RPMI8226 (cell line): Measurements from ENCODE around the gene MAST1.
"Not testable (repeated sequence)": the region's sequence is repeated elsewhere in the genome, so short reads cannot be mapped to it uniquely, and the experiment has no call there.

Experiments
- DNase-seq: peaks from one replicate; pipeline ENCODE4 v3.0.0-alpha.2; 2015

The MAST1 gene

DNA sequence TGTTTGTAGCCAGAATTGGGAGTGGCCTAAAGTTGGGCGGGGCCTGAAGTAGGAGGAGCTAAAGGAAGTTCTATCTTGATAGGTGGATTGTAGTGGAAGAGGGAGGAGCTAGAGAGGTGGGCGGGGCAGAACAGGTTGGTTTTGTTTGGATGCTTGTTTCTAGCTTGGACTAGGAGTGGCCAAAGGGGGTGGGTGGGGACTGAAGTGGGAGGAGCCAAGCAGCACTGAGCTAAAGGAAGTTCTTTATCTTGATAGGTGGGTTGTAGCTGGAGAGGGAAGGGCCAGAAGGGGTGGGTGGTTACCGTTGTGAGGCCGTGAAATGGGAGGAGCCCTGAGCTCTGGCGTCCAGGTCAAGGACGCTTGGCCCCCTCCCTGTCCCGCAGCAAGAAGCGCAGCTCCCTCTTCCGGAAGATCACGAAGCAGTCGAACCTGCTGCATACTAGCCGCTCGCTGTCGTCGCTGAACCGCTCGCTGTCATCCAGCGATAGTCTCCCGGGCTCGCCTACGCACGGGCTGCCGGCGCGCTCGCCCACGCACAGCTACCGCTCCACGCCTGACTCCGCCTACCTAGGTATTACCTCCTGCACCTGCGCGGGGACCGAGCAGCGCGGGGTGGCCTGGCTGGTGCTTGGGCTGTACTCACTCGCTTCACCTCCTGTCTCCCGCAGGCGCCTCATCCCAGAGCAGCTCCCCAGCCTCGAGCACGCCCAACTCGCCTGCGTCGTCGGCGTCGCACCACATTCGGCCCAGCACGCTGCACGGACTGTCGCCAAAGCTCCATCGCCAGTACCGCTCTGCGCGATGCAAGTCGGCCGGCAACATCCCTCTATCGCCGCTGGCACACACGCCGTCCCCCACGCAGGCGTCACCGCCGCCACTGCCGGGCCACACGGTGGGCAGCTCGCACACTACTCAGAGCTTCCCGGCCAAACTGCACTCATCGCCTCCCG is 34.9 kb downstream of the MAST1 start:
- peak; percentile 53 for DNase-seq

DNA sequence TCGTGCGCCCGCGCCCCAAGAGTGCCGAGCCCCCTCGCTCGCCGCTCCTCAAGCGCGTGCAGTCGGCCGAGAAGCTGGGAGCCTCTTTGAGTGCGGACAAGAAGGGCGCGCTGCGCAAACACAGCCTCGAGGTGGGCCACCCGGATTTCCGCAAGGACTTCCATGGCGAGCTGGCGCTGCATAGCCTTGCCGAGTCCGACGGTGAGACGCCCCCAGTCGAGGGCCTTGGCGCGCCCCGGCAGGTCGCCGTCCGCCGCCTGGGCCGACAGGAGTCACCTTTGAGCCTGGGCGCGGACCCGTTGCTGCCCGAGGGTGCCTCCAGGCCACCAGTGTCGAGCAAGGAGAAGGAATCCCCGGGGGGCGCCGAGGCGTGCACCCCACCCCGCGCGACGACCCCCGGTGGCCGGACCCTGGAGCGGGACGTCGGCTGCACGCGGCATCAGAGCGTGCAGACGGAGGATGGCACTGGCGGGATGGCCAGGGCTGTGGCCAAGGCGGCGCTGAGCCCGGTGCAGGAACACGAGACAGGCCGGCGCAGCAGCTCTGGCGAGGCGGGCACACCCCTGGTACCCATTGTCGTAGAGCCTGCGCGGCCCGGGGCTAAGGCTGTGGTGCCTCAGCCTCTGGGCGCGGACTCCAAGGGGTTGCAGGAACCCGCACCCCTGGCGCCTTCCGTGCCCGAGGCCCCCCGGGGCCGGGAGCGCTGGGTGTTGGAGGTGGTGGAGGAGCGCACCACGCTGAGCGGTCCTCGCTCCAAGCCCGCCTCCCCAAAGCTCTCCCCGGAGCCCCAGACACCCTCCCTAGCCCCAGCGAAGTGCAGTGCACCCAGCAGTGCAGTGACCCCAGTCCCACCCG is 35.8 kb downstream of the MAST1 start:
- no peak for DNase-seq

DNA sequence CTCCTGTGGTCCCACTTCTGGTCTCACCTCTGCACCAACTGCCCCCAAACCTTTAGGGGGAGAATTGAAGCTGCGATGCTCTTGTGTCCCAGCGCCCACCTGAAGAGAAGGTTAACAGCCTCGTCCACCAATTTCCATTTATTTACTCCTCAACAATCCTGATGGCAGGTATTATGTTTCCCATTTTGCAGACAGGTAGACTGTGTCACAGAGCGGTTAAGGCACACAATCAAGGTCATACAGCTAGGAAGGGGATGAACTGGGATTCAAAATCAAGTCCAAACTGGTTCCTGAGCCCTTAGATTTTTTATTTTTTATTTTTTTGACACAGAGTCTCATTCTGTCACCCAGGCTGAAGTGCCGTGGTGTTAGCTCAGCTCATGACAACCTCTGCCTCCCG is 36.8 kb downstream of the MAST1 start:
- DNase-seq = no peak

GRCh38 chr19:12880551-12881171 is 42.3 kb downstream of the MAST1 start:
- peak; percentile 34 for DNase-seq

DNA sequence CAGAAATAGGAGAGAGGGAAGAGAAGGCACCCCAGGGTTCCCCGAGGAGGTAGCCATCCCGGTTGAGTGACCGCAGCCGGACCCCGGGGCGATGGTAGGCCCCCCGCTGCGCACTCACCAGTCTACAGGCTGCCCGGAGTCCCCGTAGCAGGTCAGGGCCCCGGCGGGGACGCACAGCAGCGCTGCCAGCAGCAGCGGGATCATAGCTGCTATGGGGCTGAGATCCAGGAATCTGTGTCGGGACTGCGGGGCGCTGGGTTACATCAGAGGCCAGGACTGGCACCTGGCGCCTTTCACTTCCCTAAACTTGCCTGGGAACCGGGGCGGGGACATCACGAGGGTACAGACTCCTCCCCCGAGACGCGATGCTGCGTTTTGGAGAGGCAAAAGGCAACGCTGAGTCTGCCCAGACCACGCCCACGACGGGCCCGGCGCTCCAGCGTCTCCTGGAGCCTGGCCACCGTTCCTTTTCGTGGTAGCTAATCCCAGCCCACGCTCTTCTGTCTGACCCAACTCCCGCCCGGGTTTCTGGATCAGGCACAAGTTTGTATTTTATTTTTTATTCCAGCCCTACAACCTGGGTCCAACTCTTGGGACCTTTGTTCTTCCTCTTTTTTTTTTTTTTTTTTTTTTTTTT is 43.0 kb downstream of the MAST1 start, which contains the start of gene DNASE2:
Gene DNASE2, minus strand, starts transcription at position 278 of the 637 bp plus-strand sequence. Its CDS starts 74 bp downstream, at position 204.
- DNase-seq = peak; percentile 99

DNA sequence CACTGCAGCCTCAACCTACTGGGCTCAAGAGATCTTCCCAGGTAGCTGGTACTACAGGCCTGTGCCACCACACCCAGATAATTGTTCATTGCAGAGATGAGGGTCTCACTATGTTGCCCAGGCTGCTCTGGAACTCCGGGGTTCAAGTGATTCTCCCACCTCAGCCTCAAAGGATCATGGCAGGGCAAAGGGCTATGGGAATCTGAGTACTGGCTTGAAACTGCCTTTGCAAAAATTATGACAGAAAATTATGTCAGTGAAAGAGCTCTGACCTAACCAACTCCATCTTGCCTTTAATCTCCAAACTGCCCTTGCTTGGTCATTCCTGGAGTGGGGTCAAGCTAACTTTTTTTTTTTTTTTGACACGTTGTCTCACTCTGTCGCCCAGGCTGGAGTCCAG is 44.3 kb downstream of the MAST1 start:
- no peak for DNase-seq

- DNase-seq = no peak
Observed at GRCh38 chr19:12884202-12884601, 45.9 kb downstream of the MAST1 start.

GRCh38 chr19:12884627-12884925 is 46.3 kb downstream of the MAST1 start:
- DNase-seq = no peak

- peak; percentile 100 for DNase-seq
Observed at GRCh38 chr19:12884926-12885748, 46.8 kb downstream of the MAST1 start.

- DNase-seq = no peak
Observed at GRCh38 chr19:12885749-12886650, 47.7 kb downstream of the MAST1 start.

GRCh38 chr19:12886651-12886968 is 48.3 kb downstream of the MAST1 start:
- no peak for DNase-seq

GRCh38 chr19:12886969-12887747 is 48.8 kb downstream of the MAST1 start, which contains the start of gene KLF1:
Gene KLF1 (minus strand): TSS chr19:12887201. CDS start chr19:12887140, 61 bp downstream.
- no peak for DNase-seq

GRCh38 chr19:12888006-12888603 is 49.8 kb downstream of the MAST1 start:
- DNase-seq = no peak

DNA sequence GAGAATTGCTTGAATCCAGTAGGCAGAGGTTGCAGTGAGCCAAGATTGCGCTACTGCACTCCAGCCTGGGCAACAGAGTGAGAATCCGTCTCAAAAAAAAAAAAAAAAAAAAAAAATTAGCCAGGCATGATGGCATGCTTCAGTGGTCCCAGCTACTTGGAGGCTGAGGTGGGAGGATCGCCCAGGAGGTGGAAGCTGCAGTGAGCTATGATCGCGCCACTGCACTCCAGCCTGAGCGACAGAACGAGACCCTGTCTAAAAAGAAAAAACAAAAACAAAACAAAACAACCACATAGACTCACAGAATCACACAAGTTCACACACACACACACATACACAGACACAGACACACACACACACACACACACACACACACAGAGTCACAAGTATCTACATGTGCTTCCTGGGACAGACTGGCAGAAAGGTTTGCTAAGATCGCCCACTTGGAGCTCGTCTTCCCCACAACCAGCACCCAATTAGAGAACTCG is 52.0 kb downstream of the MAST1 start:
- DNase-seq = not testable (repeated sequence)

DNA sequence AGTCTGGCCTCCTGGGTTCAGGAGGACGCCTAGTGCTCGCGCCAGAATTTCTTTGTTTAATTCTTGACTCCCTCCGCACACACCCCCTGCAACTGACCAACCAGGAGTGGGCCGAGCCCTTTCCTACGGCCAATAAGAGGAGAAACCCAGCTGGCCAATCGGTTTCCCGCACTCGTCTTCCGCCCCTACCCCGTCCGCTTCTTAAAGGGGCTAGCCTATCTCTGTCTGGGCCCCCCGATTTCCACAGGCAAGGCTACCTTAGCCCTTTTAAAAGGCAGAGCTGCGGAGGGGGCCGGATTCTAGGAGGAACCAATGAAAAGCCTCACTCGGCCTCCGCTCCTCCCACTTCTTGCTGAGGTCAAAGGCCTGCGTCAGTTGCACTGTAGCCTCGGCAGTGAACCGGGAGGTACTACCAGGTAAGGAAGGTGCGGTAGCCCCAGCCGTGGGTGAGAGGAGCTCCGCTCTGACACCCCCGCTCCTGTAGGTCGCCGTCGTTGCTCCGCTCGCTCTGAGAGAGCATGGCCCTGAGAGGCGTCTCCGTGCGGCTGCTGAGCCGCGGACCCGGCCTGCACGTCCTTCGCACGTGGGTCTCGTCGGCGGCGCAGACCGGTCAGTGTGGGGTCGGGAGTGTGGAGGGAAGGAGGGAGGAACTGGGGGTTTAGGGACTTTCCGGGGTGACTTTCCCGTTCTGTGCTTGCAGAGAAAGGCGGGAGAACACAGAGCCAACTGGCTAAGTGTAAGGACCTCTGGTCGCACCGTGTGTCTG is 52.7 kb downstream of the MAST1 start, which contains the start of gene GCDH:
Gene GCDH, plus strand, starts transcription at position 374 of the 766 bp plus-strand sequence. Its CDS starts 145 bp downstream, at position 519.
- DNase-seq = peak; percentile 99

- no peak for DNase-seq
Observed at GRCh38 chr19:12891553-12892021, 53.3 kb downstream of the MAST1 start.

DNA sequence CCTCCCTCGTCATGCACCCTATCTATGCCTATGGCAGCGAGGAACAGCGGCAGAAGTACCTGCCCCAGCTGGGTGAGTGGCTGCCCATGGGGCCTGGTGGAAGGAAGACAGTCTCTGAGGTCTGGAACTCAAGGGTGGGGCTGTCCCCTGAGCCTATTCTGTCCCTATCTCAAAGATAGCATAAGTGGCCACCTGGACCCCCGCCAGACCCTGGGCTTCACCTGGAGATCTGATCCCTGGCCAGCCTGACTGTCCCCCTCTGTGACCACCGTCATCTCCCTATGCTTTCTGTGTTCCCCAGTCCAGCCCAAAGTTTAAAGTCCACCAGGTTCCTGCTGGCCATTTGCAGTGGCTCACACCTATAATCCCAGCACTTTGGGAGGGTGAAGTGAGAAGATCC is 55.3 kb downstream of the MAST1 start:
- no peak for DNase-seq

- no peak for DNase-seq
Observed at GRCh38 chr19:12896460-12896859, 58.1 kb downstream of the MAST1 start.
